GM18867 (cell line): ENCODE measurements around the gene ASRGL1.

Experiments used
- ATAC-seq: cut with Tn5 transposase; IDR thresholded peaks from one replicate; pipeline ENCODE4 v1.9.1; 2021; ENCODE audit warnings: mild to moderate bottlenecking, moderate library complexity; ENCODE audit not compliant: unreplicated experiment

Gene ASRGL1

DNA sequence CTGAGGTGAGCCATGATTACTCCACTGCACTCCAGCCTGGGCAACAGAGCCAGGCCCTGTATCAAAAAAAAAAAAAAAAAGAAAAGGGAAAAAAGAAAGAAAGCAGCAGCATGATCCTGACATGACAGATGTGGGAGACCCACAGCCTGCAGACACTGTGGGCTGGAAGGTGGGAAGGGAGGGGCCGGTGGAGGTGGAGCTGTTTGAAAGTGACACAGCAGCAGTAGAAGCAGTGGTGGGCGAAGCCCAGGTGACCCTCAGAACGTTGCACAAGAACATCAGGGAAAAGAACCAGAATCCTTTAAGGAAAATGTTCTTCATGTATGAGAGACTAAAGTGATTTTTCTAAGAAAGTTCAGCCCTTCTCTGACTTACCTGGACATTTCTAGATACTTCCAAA is 55.3 kb downstream of the ASRGL1 start:
- ATAC-seq, result no peak

GRCh38 chr11:62393061-62393611 is 55.9 kb downstream of the ASRGL1 start:
- no peak for ATAC-seq

DNA sequence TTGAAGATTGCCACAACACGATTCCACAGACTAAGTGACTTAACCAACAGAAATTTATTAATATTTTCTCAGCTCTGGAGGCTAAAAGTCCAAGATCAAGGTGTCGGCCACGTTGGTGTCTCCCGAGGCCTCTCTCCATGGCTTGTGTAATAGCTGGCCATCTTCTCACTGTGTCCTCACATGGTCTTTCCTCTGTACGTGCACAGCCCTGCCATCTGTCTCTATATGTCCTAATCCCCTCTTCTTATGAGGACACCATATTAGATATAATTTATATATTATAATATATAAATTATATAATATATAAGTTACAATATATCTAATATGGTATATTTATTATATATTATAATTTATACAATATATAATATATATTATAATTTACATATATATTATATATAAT is 56.5 kb downstream of the ASRGL1 start:
- ATAC-seq, result no peak

DNA sequence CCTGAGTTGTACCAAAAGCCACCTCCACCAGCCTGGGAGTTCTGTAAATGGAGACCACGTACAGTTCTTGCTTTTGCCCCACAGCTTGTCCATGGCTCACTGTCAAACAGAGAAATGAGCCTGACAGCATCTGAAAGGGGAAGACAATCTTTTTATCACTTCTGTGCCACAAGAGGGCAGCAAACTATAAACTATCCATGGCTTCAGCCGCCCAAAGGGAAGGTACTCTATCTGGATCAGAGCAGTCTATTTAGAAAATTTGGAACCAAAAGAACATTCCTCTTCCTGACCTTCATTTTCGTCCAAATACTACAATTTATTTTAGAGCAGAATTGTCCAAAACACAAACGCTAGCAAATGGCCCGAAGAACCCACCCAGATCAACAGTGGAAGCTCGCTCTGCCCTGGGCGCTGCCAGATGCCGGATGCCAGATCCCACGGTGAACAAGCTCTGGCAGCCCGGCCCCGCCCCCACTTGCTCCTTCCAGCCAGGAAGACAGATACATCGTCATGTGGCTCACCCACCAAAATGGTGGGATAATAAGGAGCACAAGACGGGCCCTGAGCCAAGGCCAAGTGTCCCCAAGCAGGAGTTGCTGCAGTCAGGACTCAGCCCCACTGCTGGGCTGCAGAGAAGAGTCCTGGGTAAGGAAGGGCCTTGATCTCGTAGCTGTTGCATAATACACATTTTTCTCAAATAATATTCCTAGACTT is 57.7 kb downstream of the ASRGL1 start:
- no peak for ATAC-seq

- ATAC-seq, result no peak
These were observed 58.8 kb downstream of the ASRGL1 start for GRCh38 chr11:62395885-62396551.

GRCh38 chr11:62398011-62398994 is 61.1 kb downstream of the ASRGL1 start:
- no peak for ATAC-seq

GRCh38 chr11:62399172-62399877 is 62.1 kb downstream of the ASRGL1 start:
- ATAC-seq, result no peak

GRCh38 chr11:62399878-62400266 is 62.6 kb downstream of the ASRGL1 start:
- no peak for ATAC-seq

- no peak for ATAC-seq
These were observed 63.0 kb downstream of the ASRGL1 start for GRCh38 chr11:62400281-62400680.

DNA sequence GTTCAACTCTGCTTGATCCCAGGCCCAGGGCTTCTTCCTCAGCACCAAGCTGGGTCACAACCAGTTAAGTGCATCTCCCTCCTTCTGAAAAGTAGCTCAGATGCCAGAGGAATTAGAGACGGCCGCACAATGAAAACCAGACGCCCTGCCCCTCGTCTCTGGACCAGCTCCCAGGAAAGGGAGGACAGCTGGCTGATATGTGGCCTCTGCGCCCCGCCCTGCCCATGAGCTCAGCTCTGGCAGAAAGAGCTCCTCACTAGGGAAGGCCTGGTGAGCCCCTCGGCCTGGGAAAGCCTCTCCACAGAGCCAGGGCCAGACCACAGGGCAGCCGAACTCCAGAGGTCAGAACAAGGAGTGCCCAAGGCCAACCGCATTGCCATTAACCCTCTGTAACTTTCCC is 63.5 kb downstream of the ASRGL1 start:
- no peak for ATAC-seq

DNA sequence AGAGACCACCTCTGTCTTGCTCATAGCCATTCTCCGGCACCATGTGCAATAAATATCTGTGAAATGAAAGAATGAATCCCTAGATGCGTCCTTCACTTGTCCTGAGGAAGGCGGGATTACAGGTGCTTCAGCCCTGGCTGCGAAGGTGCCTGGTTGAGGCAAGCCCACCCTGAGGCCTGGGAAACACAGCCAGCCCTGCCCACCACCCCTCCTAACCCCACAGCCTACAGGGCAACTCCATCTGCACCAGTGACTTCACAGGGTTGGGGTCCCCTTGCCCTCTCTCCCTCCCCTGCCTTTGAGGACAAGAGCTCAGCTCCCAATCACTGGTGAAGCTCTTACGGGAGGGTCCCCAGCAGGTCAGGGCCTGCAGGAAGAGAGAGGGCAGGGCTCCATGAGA is 64.1 kb downstream of the ASRGL1 start:
- ATAC-seq, result no peak

DNA sequence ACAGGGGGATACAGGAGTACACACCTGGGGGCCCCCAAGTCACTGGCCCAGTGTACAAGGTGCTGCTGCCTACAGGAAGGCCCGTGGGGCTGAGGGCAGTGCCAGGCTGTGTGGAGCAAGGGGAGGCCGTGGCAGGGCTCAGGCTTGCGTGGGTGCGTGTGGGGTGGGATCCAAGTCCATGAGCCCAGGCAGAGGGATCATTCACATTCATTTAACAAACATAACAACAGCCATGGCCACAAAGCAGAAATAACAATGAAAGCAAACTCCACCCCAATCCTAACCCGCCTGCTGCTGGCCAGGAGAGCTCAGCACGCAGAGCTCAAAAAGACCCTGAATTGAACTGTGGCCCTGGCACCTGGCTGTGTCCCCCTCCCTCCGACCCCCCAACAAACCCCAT is 64.6 kb downstream of the ASRGL1 start:
- no peak for ATAC-seq

DNA sequence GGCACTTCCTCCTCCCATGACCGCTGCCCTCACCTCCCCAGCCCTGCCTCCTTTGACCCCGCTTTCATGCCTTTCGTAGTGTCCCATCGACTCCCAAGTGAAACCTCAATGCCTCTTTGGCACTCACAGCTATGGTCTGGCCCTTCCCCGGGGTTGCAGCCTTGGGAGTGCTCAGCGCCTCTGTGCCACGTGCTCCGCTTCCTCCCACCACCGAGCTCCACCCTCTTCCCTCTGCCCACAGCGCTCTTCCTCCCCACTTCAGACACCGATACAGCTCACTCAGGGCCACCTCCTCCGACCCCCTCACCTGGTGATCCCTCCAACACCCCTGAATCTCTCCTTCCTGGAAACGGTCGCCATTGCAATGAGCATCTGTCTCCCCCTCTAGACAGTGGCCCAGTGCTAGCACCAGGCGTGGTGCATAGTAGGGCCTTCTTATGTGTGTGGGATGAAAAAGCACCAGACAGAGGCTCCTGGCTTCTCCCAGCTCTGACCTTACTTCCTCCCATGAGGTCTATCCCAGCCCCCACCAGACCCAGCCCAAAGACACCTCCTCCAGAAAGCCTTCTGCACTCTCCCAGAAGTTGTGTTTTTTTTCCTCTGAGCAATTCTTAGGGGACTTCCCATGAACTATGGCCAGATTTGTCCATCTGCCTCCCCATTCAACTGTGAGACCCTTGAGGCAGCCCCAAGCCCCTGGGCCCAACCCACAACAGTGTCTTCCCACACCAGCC is 65.1 kb downstream of the ASRGL1 start:
- ATAC-seq, result no peak

DNA sequence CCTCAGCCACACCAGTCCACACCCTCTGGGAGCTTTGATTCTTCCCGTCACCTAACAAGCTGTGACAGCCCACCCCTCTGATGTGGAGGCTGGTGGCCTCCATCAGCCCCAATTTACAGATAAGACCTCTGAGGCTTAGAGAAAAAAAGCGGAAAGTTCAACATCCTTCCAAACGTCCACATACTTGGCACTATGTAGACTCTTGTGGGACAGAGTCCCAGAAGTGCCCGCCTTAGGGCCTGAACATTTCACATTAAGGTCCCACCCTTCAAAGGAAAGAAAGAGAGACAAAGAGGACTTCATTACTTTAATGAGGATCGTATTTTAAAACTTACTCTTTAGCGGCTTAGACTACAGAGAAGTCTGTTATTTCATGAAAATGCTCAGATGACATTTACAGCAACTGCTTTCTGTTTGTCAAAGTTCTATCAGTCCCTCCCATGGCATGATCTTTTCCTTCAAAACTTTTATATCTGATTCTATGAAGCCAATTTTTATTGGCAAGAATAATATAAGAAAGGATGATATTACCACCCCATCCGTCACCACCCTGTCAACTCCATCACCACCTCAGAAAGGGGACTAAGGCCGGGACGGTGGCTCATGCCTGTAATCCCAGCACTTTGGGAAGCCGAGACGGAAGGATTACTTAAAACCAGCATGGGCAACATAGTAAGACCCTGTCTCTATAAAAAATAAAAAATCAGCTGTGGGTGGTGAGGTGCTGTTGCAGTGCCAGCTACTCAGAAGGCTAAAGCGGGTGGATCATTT is 65.9 kb downstream of the ASRGL1 start:
- no peak for ATAC-seq

GRCh38 chr11:62404435-62404834 is 67.2 kb downstream of the ASRGL1 start:
- ATAC-seq, result no peak

GRCh38 chr11:62404901-62405300 is 67.7 kb downstream of the ASRGL1 start:
- ATAC-seq, result no peak

DNA sequence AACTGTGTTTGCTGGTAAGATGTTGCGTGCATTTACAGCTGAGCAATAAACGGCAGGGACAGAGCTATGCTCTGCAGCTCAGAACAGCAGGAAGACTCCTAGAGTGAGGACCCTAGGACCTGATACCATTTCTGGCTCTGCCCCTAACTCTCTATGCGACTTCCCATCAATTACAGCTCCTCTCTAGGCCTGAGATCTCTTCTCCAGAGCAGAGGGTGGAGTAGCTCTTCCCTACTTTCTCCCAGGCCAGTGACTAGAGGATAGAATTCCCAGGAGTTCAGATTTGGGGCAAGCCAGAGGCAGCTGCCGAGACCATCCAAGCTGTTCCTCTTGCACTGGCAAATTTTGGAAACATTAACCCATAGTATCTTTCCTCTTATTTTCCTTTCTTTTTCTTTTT is 68.8 kb downstream of the ASRGL1 start:
- ATAC-seq, result no peak

- no peak for ATAC-seq
These were observed 72.6 kb downstream of the ASRGL1 start for GRCh38 chr11:62409831-62410230.

DNA sequence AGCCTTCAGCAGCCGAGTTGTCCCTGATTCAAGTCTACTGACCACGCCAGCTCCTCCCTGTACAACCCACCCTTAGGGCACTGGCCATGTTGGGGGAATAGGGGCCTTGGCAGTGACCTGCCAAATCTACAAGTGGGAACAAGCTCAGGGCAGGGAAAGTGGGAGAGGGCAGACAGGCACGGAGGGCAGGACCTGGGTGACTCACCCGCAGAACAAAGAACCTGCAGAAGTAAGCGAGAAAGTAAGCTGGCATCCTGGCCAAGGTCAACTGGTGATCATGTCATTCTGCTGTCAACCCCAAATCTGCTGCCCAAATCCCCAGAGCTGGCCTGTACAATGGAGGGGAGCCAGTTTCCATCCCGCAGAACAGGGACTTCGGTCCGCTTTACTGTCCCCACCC is 73.7 kb downstream of the ASRGL1 start:
- no peak for ATAC-seq
